Measurements from ENCODE around the gene SLC9A4.

GRCh38 chr2:102455061-102455670 lies 17.9 kb upstream of the SLC9A4 start:
- TF ChIP-seq CTCF (IDR thresholded peaks at IDR 0.05; ENCODE audit: insufficient read depth, low read length, poor library complexity, severe bottlenecking) (no peak), EZH2phosphoT487 (conservative IDR thresholded peaks at IDR 0.05; ENCODE audit: low read length) (no peak)

All from SU-DHL-6 (cell line).